Measurements from ENCODE around the gene RCAN3. TPM values are rescaled to one million over a fixed set of nuclear protein-coding genes. Genes with fewer than 3 reads are reported as not detected.

RCAN3 gene
- total and polyA plus RNA-seq, 9 of the 15 experiments (the other 6 are each of a cell fraction or from before 2014, with no cell fraction given) = 0.10 to 1.4 (median 0.43) TPM

DNA sequence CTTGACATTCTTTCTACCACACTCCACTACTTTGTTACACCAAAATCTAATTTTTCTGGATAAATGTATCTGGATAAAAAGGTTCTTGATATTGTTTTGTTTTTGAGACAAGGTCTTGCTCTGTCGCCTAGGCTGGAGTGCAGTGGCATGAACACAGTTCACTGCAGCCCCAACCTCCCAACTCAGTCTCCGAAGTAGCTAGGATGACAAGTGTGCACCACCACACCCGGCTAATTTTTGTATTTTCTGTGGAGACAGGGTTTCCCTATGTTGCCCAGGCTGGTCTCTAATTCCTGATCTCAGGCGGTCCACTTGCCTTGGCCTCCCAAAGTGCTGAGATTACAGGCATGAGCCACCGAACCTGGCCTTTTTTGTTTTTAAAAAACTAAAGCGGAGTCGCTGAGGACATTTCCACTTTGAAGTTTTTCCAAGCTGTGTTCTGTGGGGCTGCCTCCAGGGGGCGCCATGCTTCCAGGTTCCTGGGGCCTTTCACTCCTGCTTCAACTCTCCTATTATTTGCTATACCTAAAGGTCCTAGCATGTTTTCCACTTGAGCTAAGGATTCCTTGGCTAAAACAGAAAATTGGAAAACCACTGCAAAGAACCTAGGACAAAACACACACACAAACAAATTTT lies 39.2 kb downstream of the RCAN3 start:
- ChIA-PET CTCF (ENCODE audit: low intra/inter-chr PET ratio) (interaction anchor here (1.2 to 2.3 kb wide), 2 partner anchors 94 to 289 kb away, joined by 4 to 11 read pairs; no protein-coding TSS in a partner anchor), POLR2A (interaction anchor here (0.9 to 1.6 kb wide), 4 partner anchors 16 to 113 kb away, joined by 3 to 6 read pairs (median 4); no protein-coding TSS in a partner anchor)
- WGBS (ENCODE audit: insufficient coverage, low coverage, missing lambda C conversion rate) = 20% methylated on average over 8 of the region's 8 CpGs
- Histone ChIP-seq H2AFZ (ENCODE audit: low read depth, low read length) (no peak overlapping the region), H3K4me2 (ENCODE audit: insufficient read depth, low read length) (no peak overlapping the region), H3K27me3 (ENCODE audit: control insufficient read depth in 2 of 2, insufficient read depth in 2 of 2, low read length in 2 of 2) (peaks cover 10 to 24% of the 10 kb centered on the region in 2 experiments; a peak in 4 of 5 replicates), H3K27ac (ENCODE audit: extremely low read depth, low read depth, low read length) (no peak overlapping the region), H4K20me1 (replicated peaks; ENCODE audit: control insufficient read depth, insufficient read depth, low read length) (no peaks in the 10 kb centered on the region), H3K4me3 (no peak overlapping the region), H3K9me3 (replicated peaks; ENCODE audit: control insufficient read depth, insufficient read depth, low read depth, low read length) (no peaks in the 10 kb centered on the region), H3K4me1 (replicated peaks in 1 of 2; ENCODE audit: control insufficient read depth in 2 of 2, insufficient read depth in 2 of 2, low read length in 2 of 2) (peaks cover 1 to 3% of the 10 kb centered on the region in 2 experiments; a peak in 2 of 5 replicates), H3K9me1 (ENCODE audit: control insufficient read depth, insufficient read depth, low read length) (no peaks in the 10 kb centered on the region), H3K36me3 (ENCODE audit: control insufficient read depth, insufficient read depth, low read length) (no peaks in the 10 kb centered on the region), H3K79me2 (ENCODE audit: control insufficient read depth, insufficient read depth, low read length) (no peaks in the 10 kb centered on the region), H3K9ac (ENCODE audit: insufficient read depth in 1 of 2, low read depth in 2 of 2, low read length in 2 of 2) (no peak overlapping the region)
- intact Hi-C loops (cut with micrococcal nuclease) (loop anchor here (1.0 to 5.0 kb wide), 2 partner anchors 93 to 290 kb away; no protein-coding TSS in a partner anchor), in situ Hi-C loops (cut with MboI) (no loop called here)
- ATAC-seq (peak; percentile 81), FAIRE-seq (no peak), DNase-seq (ENCODE audit: extremely low read depth in 1 of 4, low spot score in 3 of 4) (peak in 2 of 4 experiments; percentile 40 to 51)
- no TSS peak for BruUV-seq (replicated peaks)
- TF ChIP-seq HDAC2 (IDR thresholded peaks at IDR 0.05) (no peak), ZBTB7A (IDR thresholded peaks at IDR 0.05; ENCODE audit: borderline replicate concordance, control insufficient read depth, low read depth, low read length) (no peak), NR2F6 (CRISPR knock-in tag; IDR thresholded peaks at IDR 0.05) (no peak), HCFC1 (IDR thresholded peaks at IDR 0.05; ENCODE audit: low read depth, low read length) (no peak), CBX3 (IDR thresholded peaks at IDR 0.05; ENCODE audit: borderline replicate concordance in 1 of 2, low read length in 2 of 2) (0 out of 3 replicates have a peak, but pooled peaks of 1 of the 2 experiments have one; percentile 48), NCOA1 (IDR thresholded peaks at IDR 0.05; ENCODE audit: low read depth) (no peak), NUFIP1 (IDR thresholded peaks at IDR 0.05; ENCODE audit: partially characterized antibody) (no peak), RBM22 (IDR thresholded peaks at IDR 0.05; ENCODE audit: low read depth, low read length, poor library complexity, severe bottlenecking) (no peak), BHLHE40 (IDR thresholded peaks at IDR 0.05; ENCODE audit: low read length) (no peak), NFIC (IDR thresholded peaks at IDR 0.05) (peak; percentile 6; the same call in 1 of the 2 replicates), CBX1 (IDR thresholded peaks at IDR 0.05; ENCODE audit: low read depth) (peak; percentile 82), ATF7 (IDR thresholded peaks at IDR 0.05) (no peak)
- TF ChIP-seq, protein P1, sequence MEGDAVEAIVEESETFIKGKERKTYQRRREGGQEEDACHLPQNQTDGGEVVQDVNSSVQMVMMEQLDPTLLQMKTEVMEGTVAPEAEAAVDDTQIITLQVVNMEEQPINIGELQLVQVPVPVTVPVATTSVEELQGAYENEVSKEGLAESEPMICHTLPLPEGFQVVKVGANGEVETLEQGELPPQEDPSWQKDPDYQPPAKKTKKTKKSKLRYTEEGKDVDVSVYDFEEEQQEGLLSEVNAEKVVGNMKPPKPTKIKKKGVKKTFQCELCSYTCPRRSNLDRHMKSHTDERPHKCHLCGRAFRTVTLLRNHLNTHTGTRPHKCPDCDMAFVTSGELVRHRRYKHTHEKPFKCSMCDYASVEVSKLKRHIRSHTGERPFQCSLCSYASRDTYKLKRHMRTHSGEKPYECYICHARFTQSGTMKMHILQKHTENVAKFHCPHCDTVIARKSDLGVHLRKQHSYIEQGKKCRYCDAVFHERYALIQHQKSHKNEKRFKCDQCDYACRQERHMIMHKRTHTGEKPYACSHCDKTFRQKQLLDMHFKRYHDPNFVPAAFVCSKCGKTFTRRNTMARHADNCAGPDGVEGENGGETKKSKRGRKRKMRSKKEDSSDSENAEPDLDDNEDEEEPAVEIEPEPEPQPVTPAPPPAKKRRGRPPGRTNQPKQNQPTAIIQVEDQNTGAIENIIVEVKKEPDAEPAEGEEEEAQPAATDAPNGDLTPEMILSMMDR (IDR thresholded peaks at IDR 0.05 in 2 of 3, conservative IDR thresholded peaks at IDR 0.05 in 1 of 3; ENCODE audit: insufficient read depth in 2 of 3, low read depth in 1 of 3, low read length in 3 of 3) = peak; percentile 74 to 82 (median 79)
- TF ChIP-seq, protein P2, sequence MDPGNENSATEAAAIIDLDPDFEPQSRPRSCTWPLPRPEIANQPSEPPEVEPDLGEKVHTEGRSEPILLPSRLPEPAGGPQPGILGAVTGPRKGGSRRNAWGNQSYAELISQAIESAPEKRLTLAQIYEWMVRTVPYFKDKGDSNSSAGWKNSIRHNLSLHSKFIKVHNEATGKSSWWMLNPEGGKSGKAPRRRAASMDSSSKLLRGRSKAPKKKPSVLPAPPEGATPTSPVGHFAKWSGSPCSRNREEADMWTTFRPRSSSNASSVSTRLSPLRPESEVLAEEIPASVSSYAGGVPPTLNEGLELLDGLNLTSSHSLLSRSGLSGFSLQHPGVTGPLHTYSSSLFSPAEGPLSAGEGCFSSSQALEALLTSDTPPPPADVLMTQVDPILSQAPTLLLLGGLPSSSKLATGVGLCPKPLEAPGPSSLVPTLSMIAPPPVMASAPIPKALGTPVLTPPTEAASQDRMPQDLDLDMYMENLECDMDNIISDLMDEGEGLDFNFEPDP (CRISPR knock-in tag; IDR thresholded peaks at IDR 0.05) = no peak
- TF ChIP-seq, protein P3, sequence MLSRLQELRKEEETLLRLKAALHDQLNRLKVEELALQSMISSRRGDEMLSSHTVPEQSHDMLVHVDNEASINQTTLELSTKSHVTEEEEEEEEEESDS (CRISPR knock-in tag; IDR thresholded peaks at IDR 0.05) = no peak
- TF ChIP-seq, protein P4, sequence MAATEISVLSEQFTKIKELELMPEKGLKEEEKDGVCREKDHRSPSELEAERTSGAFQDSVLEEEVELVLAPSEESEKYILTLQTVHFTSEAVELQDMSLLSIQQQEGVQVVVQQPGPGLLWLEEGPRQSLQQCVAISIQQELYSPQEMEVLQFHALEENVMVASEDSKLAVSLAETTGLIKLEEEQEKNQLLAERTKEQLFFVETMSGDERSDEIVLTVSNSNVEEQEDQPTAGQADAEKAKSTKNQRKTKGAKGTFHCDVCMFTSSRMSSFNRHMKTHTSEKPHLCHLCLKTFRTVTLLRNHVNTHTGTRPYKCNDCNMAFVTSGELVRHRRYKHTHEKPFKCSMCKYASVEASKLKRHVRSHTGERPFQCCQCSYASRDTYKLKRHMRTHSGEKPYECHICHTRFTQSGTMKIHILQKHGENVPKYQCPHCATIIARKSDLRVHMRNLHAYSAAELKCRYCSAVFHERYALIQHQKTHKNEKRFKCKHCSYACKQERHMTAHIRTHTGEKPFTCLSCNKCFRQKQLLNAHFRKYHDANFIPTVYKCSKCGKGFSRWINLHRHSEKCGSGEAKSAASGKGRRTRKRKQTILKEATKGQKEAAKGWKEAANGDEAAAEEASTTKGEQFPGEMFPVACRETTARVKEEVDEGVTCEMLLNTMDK (IDR thresholded peaks at IDR 0.05; ENCODE audit: borderline replicate concordance, insufficient read depth, low read depth, low read length, poor library complexity, severe bottlenecking) = peak; percentile 67

Measured in K562 (cell line).